Liver (tissue), 9 donors: ENCODE data around the gene ZNF143. TPM values are rescaled to one million over a fixed set of nuclear protein-coding genes. Genes with fewer than 3 reads are reported as not detected.

ENCODE experiments used
- DNase-seq: peaks from one replicate; pipeline ENCODE4 v3.0.0-alpha.2; 2017; ENCODE audit warnings: low spot score
- H3K27ac ChIP-seq, 2 donors: one replicate each; pipeline ENCODE4 v1.7.0; 2013; ENCODE audit warnings: inconsistent platforms in 2 of 2, low read length in 2 of 2, control low read depth in 1 of 2, low read depth in 1 of 2, mild to moderate bottlenecking in 1 of 2
- H3K27me3 ChIP-seq, 4 donors: one replicate each; pipeline versions ENCODE4 v1.6.1 to v1.7.0; 2013; ENCODE audit warnings: low read length in 3 of 4, inconsistent platforms in 1 of 4, mild to moderate bottlenecking in 1 of 4, moderate library complexity in 1 of 4; ENCODE audit not compliant: control insufficient read depth in 4 of 4, insufficient read depth in 4 of 4
- H3K36me3 ChIP-seq, 4 donors: one replicate each; pipeline versions ENCODE4 v1.6.1 to v1.7.0; 2013; ENCODE audit warnings: low read length in 3 of 4, mild to moderate bottlenecking in 3 of 4, low read depth in 1 of 4, moderate library complexity in 1 of 4; ENCODE audit not compliant: control insufficient read depth in 4 of 4, insufficient read depth in 3 of 4
- H3K4me1 ChIP-seq, 4 donors: one replicate each; pipeline versions ENCODE4 v1.6.1 to v1.7.0; 2013; ENCODE audit warnings: low read length in 3 of 4, mild to moderate bottlenecking in 3 of 4, moderate library complexity in 1 of 4; ENCODE audit not compliant: control insufficient read depth in 4 of 4, insufficient read depth in 4 of 4
- H3K4me3 ChIP-seq, 3 donors: one replicate each; pipeline versions ENCODE4 v1.6.1 to v1.7.0; 2013; ENCODE audit warnings: low read length in 3 of 3, control low read depth in 1 of 3, low read depth in 1 of 3, mild to moderate bottlenecking in 1 of 3
- H3K9ac ChIP-seq, 2 donors: one replicate each; pipeline ENCODE4 v1.7.0; 2013; ENCODE audit warnings: low read length in 2 of 2, mild to moderate bottlenecking in 2 of 2, moderate library complexity in 2 of 2, control low read depth in 1 of 2, low read depth in 1 of 2
- H3K9me3 ChIP-seq, 4 donors: one replicate each; pipeline versions ENCODE4 v1.6.1 to v1.7.0; 2013; ENCODE audit warnings: low read length in 3 of 4; ENCODE audit not compliant: control insufficient read depth in 4 of 4
- EGR1 ChIP-seq, 2 donors: IDR thresholded peaks; 2 replicates each; pipeline ENCODE4 v1.6.1; 2016 to 2018; ENCODE audit warnings: antibody characterized with exemption in 2 of 2, low read depth in 2 of 2
- FOXA1 ChIP-seq: IDR thresholded peaks from 2 replicates; pipeline ENCODE4 v1.6.1; 2016; ENCODE audit warnings: antibody characterized with exemption
- FOXA2 ChIP-seq: IDR thresholded peaks from 2 replicates; pipeline ENCODE4 v1.6.1; 2016; ENCODE audit warnings: antibody characterized with exemption
- GABPA ChIP-seq, 2 donors: IDR thresholded peaks in 1 of 2; conservative IDR thresholded peaks in 1 of 2; 2 replicates each; pipeline ENCODE4 v1.6.1; 2016; ENCODE audit warnings: antibody characterized with exemption in 2 of 2, mild to moderate bottlenecking in 1 of 2, moderate library complexity in 1 of 2
- HNF4A ChIP-seq, 2 donors: conservative IDR thresholded peaks; 2 replicates each; pipeline ENCODE4 v1.6.1; 2016; ENCODE audit warnings: antibody characterized with exemption in 2 of 2, mild to moderate bottlenecking in 2 of 2
- HNF4G ChIP-seq: IDR thresholded peaks from 2 replicates; pipeline ENCODE4 v1.6.1; 2016; ENCODE audit warnings: antibody characterized with exemption
- JUND ChIP-seq, 2 donors: IDR thresholded peaks; 2 replicates each; pipeline ENCODE4 v1.6.1; 2016; ENCODE audit warnings: antibody characterized with exemption in 2 of 2
- NR2F2 ChIP-seq: IDR thresholded peaks from 2 replicates; pipeline ENCODE4 v1.6.1; 2016; ENCODE audit warnings: antibody characterized with exemption
- RAD21 ChIP-seq, 2 donors: IDR thresholded peaks; 2 replicates each; pipeline ENCODE4 v1.6.1; 2016; ENCODE audit warnings: antibody characterized with exemption in 2 of 2, mild to moderate bottlenecking in 2 of 2
- RXRA ChIP-seq, 2 donors: IDR thresholded peaks; 2 replicates each; pipeline ENCODE4 v1.6.1; 2017 to 2018; ENCODE audit warnings: antibody characterized with exemption in 2 of 2, mild to moderate bottlenecking in 1 of 2
- SP1 ChIP-seq: IDR thresholded peaks from 2 replicates; pipeline ENCODE4 v1.6.1; 2018; ENCODE audit warnings: antibody characterized with exemption, mild to moderate bottlenecking
- TAF1 ChIP-seq: conservative IDR thresholded peaks from 2 replicates; pipeline ENCODE4 v1.6.1; 2016; ENCODE audit warnings: antibody characterized with exemption, mild to moderate bottlenecking
- YY1 ChIP-seq: IDR thresholded peaks from 2 replicates; pipeline ENCODE4 v1.6.1; 2016; ENCODE audit warnings: antibody characterized with exemption, mild to moderate bottlenecking
- WGBS: extraction: QIAGEN DNeasy Blood & Tissue Kit; methylation state at CpG from one replicate; pipeline ENCODE4 v1.1.7; 2013; 5-methylcytosine and 5-hydroxymethylcytosine counted together
- polyA plus RNA-seq, 2 donors: library from polyadenylated mRNA; stranded (reverse) in 1 of 2; unstranded in 1 of 2; fragments of 200-250 nt in 1 of 2; fragments of >200 nt in 1 of 2; fragmentation: Nextera tagmentation in 1 of 2; extraction: Ambion mirVana in 1 of 2; gene quantifications; one replicate each; pipeline versions ENCODE4 v1.2.1 to v1.2.3, GENCODE V29; 2013 to 2015
- total RNA-seq, 2 donors: library from RNA; depleted of rRNA; stranded (reverse); fragments of >200 nt; gene quantifications; one replicate each; pipeline ENCODE4 v1.2.3, GENCODE V29; 2014
- TF ChIP-seq, protein P1 (sequence below): IDR thresholded peaks from 2 replicates; pipeline ENCODE4 v1.6.1; 2016; ENCODE audit warnings: antibody characterized with exemption
- TF ChIP-seq, protein P2 (sequence below): IDR thresholded peaks from 2 replicates; pipeline ENCODE4 v1.6.1; 2016; ENCODE audit warnings: antibody characterized with exemption, mild to moderate bottlenecking
- TF ChIP-seq, protein P3 (sequence below): IDR thresholded peaks from 2 replicates; pipeline ENCODE4 v1.6.1; 2016; ENCODE audit warnings: antibody characterized with exemption
- TF ChIP-seq, protein P4 (sequence below): fragments of 150-350 bp; IDR thresholded peaks from 2 replicates; pipeline ENCODE4 v1.5.1; 2017; ENCODE audit warnings: improper control_type of control experiment, low read depth, low read length; ENCODE audit not compliant: missing input control
- TF ChIP-seq, protein P5 (sequence below): IDR thresholded peaks from 2 replicates; pipeline ENCODE4 v1.6.1; 2016; ENCODE audit warnings: antibody characterized with exemption
- donor health status: healthy.
- donor health status: healthy.
- donor health status: healthy.
- donor health status: healthy.
- donor health status: healthy.

The ZNF143 gene
- total and polyA plus RNA-seq, 4 donors = 4.3 to 20.4 (median 12.2) TPM

DNA sequence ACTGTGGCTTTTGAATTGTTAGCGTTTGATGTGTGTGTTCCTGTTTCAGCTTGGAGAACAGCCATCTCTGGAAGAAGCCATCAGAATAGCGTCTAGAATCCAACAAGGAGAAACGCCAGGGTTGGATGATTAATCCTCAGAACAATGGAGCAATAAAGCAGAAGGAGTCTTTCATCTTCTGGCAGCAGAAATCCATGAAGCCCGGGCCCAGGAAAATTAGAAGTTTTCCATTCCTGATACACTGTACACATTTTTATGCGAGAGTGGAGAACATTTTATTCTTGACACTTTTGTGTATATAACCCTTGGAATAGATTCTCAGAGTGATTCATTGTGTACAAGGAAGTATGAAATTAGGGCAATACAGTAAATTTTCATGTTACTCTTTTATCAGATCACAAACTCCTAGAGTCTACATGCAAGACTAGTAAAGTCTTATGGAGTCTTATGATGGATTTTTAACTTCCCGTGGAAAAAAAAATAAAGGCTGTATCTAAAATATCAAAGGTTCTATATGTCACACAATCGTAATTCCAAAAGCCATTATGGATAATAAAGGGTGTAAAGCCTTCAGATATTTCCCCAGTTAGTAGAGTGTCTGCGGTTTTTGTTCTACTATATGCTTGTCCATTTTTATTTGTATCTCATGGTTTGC, 66.8 kb downstream of the ZNF143 start:
- no peaks in the 10 kb centered on the region for H3K9me3 ChIP-seq
- H3K36me3 ChIP-seq = peaks cover 0 to 7% (median 6%) of the 10 kb centered on the region in 4 donors
- no peak overlapping the region for H3K27ac ChIP-seq
- 75% methylated on average over 8 of the region's 8 CpGs for WGBS
- TF ChIP-seq EGR1 (IDR thresholded peaks at IDR 0.05; ENCODE audit: low read depth in 2 of 2) (no peak), FOXA2 (no peak), FOXA1 (no peak), NR2F2 (no peak), GABPA (IDR thresholded peaks at IDR 0.05 in 1 of 2, conservative IDR thresholded peaks at IDR 0.05 in 1 of 2) (no peak), HNF4A (conservative IDR thresholded peaks at IDR 0.05) (no peak), TAF1 (no peak), RAD21 (IDR thresholded peaks at IDR 0.05) (no peak), YY1 (no peak), HNF4G (no peak), SP1 (no peak), JUND (IDR thresholded peaks at IDR 0.05) (no peak), RXRA (IDR thresholded peaks at IDR 0.05) (no peak)
- TF ChIP-seq, protein P1, sequence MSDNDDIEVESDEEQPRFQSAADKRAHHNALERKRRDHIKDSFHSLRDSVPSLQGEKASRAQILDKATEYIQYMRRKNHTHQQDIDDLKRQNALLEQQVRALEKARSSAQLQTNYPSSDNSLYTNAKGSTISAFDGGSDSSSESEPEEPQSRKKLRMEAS = no peak
- TF ChIP-seq, protein P2, sequence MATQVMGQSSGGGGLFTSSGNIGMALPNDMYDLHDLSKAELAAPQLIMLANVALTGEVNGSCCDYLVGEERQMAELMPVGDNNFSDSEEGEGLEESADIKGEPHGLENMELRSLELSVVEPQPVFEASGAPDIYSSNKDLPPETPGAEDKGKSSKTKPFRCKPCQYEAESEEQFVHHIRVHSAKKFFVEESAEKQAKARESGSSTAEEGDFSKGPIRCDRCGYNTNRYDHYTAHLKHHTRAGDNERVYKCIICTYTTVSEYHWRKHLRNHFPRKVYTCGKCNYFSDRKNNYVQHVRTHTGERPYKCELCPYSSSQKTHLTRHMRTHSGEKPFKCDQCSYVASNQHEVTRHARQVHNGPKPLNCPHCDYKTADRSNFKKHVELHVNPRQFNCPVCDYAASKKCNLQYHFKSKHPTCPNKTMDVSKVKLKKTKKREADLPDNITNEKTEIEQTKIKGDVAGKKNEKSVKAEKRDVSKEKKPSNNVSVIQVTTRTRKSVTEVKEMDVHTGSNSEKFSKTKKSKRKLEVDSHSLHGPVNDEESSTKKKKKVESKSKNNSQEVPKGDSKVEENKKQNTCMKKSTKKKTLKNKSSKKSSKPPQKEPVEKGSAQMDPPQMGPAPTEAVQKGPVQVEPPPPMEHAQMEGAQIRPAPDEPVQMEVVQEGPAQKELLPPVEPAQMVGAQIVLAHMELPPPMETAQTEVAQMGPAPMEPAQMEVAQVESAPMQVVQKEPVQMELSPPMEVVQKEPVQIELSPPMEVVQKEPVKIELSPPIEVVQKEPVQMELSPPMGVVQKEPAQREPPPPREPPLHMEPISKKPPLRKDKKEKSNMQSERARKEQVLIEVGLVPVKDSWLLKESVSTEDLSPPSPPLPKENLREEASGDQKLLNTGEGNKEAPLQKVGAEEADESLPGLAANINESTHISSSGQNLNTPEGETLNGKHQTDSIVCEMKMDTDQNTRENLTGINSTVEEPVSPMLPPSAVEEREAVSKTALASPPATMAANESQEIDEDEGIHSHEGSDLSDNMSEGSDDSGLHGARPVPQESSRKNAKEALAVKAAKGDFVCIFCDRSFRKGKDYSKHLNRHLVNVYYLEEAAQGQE = no peak
- TF ChIP-seq, protein P3, sequence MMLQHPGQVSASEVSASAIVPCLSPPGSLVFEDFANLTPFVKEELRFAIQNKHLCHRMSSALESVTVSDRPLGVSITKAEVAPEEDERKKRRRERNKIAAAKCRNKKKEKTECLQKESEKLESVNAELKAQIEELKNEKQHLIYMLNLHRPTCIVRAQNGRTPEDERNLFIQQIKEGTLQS = no peak
- TF ChIP-seq, protein P4, sequence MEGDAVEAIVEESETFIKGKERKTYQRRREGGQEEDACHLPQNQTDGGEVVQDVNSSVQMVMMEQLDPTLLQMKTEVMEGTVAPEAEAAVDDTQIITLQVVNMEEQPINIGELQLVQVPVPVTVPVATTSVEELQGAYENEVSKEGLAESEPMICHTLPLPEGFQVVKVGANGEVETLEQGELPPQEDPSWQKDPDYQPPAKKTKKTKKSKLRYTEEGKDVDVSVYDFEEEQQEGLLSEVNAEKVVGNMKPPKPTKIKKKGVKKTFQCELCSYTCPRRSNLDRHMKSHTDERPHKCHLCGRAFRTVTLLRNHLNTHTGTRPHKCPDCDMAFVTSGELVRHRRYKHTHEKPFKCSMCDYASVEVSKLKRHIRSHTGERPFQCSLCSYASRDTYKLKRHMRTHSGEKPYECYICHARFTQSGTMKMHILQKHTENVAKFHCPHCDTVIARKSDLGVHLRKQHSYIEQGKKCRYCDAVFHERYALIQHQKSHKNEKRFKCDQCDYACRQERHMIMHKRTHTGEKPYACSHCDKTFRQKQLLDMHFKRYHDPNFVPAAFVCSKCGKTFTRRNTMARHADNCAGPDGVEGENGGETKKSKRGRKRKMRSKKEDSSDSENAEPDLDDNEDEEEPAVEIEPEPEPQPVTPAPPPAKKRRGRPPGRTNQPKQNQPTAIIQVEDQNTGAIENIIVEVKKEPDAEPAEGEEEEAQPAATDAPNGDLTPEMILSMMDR = no peak
- TF ChIP-seq, protein P5, sequence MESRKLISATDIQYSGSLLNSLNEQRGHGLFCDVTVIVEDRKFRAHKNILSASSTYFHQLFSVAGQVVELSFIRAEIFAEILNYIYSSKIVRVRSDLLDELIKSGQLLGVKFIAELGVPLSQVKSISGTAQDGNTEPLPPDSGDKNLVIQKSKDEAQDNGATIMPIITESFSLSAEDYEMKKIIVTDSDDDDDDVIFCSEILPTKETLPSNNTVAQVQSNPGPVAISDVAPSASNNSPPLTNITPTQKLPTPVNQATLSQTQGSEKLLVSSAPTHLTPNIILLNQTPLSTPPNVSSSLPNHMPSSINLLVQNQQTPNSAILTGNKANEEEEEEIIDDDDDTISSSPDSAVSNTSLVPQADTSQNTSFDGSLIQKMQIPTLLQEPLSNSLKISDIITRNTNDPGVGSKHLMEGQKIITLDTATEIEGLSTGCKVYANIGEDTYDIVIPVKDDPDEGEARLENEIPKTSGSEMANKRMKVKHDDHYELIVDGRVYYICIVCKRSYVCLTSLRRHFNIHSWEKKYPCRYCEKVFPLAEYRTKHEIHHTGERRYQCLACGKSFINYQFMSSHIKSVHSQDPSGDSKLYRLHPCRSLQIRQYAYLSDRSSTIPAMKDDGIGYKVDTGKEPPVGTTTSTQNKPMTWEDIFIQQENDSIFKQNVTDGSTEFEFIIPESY = no peak
- no peaks in the 10 kb centered on the region for H3K27me3 ChIP-seq
- H3K4me1 ChIP-seq = peaks cover 0 to 2% (median 0%) of the 10 kb centered on the region in 4 donors
- H3K4me3 ChIP-seq = no peak overlapping the region
- DNase-seq = no peak
- H3K9ac ChIP-seq = no peak overlapping the region
